Measurements from ENCODE around the gene SORCS1. TPM values are rescaled to one million over a fixed set of nuclear protein-coding genes. Genes with fewer than 3 reads are reported as not detected.

Gene SORCS1
- total and polyA plus RNA-seq, 2 of the 13 experiments (the other 11 are each of a cell fraction or from before 2014, with no cell fraction given), result not detected

DNA sequence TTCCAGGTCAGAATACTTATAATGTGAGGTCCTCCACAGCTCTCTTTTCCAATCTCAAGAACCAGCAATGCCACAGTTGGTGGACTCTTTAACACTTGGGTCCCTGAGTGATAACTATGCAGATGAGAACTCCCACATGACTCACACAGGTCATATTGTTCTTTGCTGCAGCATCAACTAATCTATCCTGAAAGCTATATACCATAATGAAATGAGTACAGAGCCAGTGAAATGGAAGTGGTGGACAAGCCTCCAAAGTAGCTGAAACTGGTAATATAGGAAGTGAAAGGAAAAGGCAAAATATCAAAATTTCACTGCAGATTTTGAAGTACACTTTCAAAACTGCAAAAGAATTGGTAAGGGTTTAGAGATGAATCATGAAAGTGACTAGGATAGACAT lies 45.6 kb downstream of the SORCS1 start:
- Histone ChIP-seq H3K9me3 (ENCODE audit: low read length) (peaks cover 66% of the 10 kb centered on the region), H4K20me1 (ENCODE audit: insufficient read depth, low read length) (no peaks in the 10 kb centered on the region), H3K9ac (ENCODE audit: insufficient read depth, low read depth, low read length) (no peak overlapping the region), H2AFZ (ENCODE audit: low read length) (no peak overlapping the region), H3K79me2 (ENCODE audit: insufficient read depth, low read length) (no peaks in the 10 kb centered on the region), H3K36me3 (replicated peaks in 1 of 2; ENCODE audit: control insufficient read depth in 1 of 2, insufficient read depth in 2 of 2, low read length in 2 of 2) (no peaks in the 10 kb centered on the region), H3K27ac (ENCODE audit: extremely low read length, insufficient read depth, low read length) (no peak overlapping the region), H3K27me3 (ENCODE audit: control insufficient read depth in 1 of 2, insufficient read depth in 2 of 2, low read length in 2 of 2) (no peaks in the 10 kb centered on the region), H3K4me2 (ENCODE audit: low read depth, low read length) (no peak overlapping the region), H3K4me3 (replicated peaks in 1 of 3; ENCODE audit: insufficient read depth in 1 of 3, low read depth in 2 of 3, low read length in 3 of 3) (no peak overlapping the region), H3K4me1 (ENCODE audit: insufficient read depth, low read length) (no peaks in the 10 kb centered on the region)
- no TSS peak for BruUV-seq (replicated peaks)
- DNase-seq (ENCODE audit: low spot score) (no peak), FAIRE-seq (no peak), ATAC-seq (no peak)
- CTCF ChIA-PET (ENCODE audit: low intra/inter-chr PET ratio, low total read pairs), result no interaction called here
- in situ Hi-C loops (cut with HindIII; ENCODE audit: extremely low pct_ligation_motif_present, low pct_unique_long_range_greater_than_20kb), result no loop called here
- intact Hi-C loops (cut with micrococcal nuclease; ENCODE audit: unreplicated experiment), result no loop called here
- no peak for TF ChIP-seq NR2F2 (IDR thresholded peaks at IDR 0.05; ENCODE audit: borderline replicate concordance, low read depth)
- TF ChIP-seq, protein P1, sequence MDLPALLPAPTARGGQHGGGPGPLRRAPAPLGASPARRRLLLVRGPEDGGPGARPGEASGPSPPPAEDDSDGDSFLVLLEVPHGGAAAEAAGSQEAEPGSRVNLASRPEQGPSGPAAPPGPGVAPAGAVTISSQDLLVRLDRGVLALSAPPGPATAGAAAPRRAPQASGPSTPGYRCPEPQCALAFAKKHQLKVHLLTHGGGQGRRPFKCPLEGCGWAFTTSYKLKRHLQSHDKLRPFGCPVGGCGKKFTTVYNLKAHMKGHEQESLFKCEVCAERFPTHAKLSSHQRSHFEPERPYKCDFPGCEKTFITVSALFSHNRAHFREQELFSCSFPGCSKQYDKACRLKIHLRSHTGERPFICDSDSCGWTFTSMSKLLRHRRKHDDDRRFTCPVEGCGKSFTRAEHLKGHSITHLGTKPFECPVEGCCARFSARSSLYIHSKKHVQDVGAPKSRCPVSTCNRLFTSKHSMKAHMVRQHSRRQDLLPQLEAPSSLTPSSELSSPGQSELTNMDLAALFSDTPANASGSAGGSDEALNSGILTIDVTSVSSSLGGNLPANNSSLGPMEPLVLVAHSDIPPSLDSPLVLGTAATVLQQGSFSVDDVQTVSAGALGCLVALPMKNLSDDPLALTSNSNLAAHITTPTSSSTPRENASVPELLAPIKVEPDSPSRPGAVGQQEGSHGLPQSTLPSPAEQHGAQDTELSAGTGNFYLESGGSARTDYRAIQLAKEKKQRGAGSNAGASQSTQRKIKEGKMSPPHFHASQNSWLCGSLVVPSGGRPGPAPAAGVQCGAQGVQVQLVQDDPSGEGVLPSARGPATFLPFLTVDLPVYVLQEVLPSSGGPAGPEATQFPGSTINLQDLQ (CRISPR knock-in tag; IDR thresholded peaks at IDR 0.05), result no peak
- TF ChIP-seq, protein P2, sequence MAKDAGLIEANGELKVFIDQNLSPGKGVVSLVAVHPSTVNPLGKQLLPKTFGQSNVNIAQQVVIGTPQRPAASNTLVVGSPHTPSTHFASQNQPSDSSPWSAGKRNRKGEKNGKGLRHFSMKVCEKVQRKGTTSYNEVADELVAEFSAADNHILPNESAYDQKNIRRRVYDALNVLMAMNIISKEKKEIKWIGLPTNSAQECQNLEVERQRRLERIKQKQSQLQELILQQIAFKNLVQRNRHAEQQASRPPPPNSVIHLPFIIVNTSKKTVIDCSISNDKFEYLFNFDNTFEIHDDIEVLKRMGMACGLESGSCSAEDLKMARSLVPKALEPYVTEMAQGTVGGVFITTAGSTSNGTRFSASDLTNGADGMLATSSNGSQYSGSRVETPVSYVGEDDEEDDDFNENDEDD (CRISPR knock-in tag; IDR thresholded peaks at IDR 0.05; ENCODE audit: borderline replicate concordance), result no peak
- POLR2A ChIA-PET, result no interaction called here

- H3K4me1 ChIP-seq (ENCODE audit: insufficient read depth, low read length), result no peaks in the 10 kb centered on the region
- WGBS (ENCODE audit: low lambda C conversion rate), result 20% methylated on average over 4 of the region's 4 CpGs
- no peak overlapping the region for H2AFZ ChIP-seq (ENCODE audit: low read length)
- ATAC-seq, result no peak
- no peak for DNase-seq (ENCODE audit: low spot score)
- no peaks in the 10 kb centered on the region for H3K27me3 ChIP-seq (ENCODE audit: control insufficient read depth in 1 of 2, insufficient read depth in 2 of 2, low read length in 2 of 2)
- no peak overlapping the region for H3K9ac ChIP-seq (ENCODE audit: insufficient read depth, low read depth, low read length)
- POLR2A ChIA-PET, result no interaction called here
- H3K9me3 ChIP-seq (ENCODE audit: low read length), result peaks cover 81% of the 10 kb centered on the region
- no peak for TF ChIP-seq MATR3 (CRISPR knock-in tag; IDR thresholded peaks at IDR 0.05)
- no peaks in the 10 kb centered on the region for H3K36me3 ChIP-seq (replicated peaks in 1 of 2; ENCODE audit: control insufficient read depth in 1 of 2, insufficient read depth in 2 of 2, low read length in 2 of 2)
- H4K20me1 ChIP-seq (ENCODE audit: insufficient read depth, low read length), result no peaks in the 10 kb centered on the region
- H3K27ac ChIP-seq (ENCODE audit: extremely low read length, insufficient read depth, low read length), result no peak overlapping the region
- CTCF ChIA-PET (ENCODE audit: low intra/inter-chr PET ratio, low total read pairs), result no interaction called here
- BruUV-seq (replicated peaks), result no TSS peak
- intact Hi-C loops (cut with micrococcal nuclease; ENCODE audit: unreplicated experiment) (no loop called here), in situ Hi-C loops (cut with HindIII; ENCODE audit: extremely low pct_ligation_motif_present, low pct_unique_long_range_greater_than_20kb) (no loop called here)
- no peak for FAIRE-seq
- H3K4me2 ChIP-seq (ENCODE audit: low read depth, low read length), result no peak overlapping the region
- H3K4me3 ChIP-seq (replicated peaks in 1 of 3; ENCODE audit: insufficient read depth in 1 of 3, low read depth in 2 of 3, low read length in 3 of 3), result no peak overlapping the region
- no peaks in the 10 kb centered on the region for H3K79me2 ChIP-seq (ENCODE audit: insufficient read depth, low read length)
These were observed 60.4 kb downstream of the SORCS1 start for GRCh38 chr10:107104026-107104652.

All from HepG2 (cell line).